ENCODE measurements around the gene DGKI. TPM values are rescaled to one million over a fixed set of nuclear protein-coding genes. Genes with fewer than 3 reads are reported as not detected.

The DGKI gene
- total RNA-seq, 1 experiment from 2014 or later: 0.55 TPM

- H3K56ac ChIP-seq (ENCODE audit: insufficient read length, low read depth, low read length): no peak overlapping the region
- peak; percentile 28 for DNase-seq
- Mint-ChIP-seq H3K27me3 (ENCODE audit: low read depth) (no peaks in the 10 kb centered on the region), H3K4me1 (peaks cover 10 to 14% of the 10 kb centered on the region in 2 experiments), H3K4me3 (no peak overlapping the region), H3K36me3 (ENCODE audit: insufficient read depth in 1 of 3, low read depth in 3 of 3) (no peaks in the 10 kb centered on the region), H3K9me3 (no peaks in the 10 kb centered on the region), H3K27ac (no peak overlapping the region)
- no peaks in the 10 kb centered on the region for H3K79me1 ChIP-seq (ENCODE audit: insufficient read depth, low read depth, low read length, poor library complexity, severe bottlenecking)
- H3K23ac ChIP-seq (ENCODE audit: insufficient read length, low read depth, low read length): no peak overlapping the region
- no peaks in the 10 kb centered on the region for H3K9me3 ChIP-seq (ENCODE audit: control insufficient read depth, low read depth, low read length)
- no peaks in the 10 kb centered on the region for H4K20me1 ChIP-seq (ENCODE audit: control insufficient read depth, insufficient read depth, insufficient read length)
- peak overlapping the region; percentile 52 for H3K4me2 ChIP-seq (ENCODE audit: insufficient read depth, insufficient read length, low read length)
- no peak overlapping the region for H3K9ac ChIP-seq (ENCODE audit: extremely low read depth, insufficient read length, low read length)
- no peak overlapping the region for H3K27ac ChIP-seq (ENCODE audit: insufficient read length, low read depth, low read length)
- H4K91ac ChIP-seq (ENCODE audit: insufficient read length, low read depth, low read length): no peak overlapping the region
- no peak overlapping the region for H2AK5ac ChIP-seq (ENCODE audit: insufficient read length, low read length)
- H2BK5ac ChIP-seq (ENCODE audit: insufficient read length, low read length): no peak overlapping the region
- H3K14ac ChIP-seq (ENCODE audit: insufficient read depth, low read length): no peak overlapping the region
- H2BK12ac ChIP-seq (ENCODE audit: insufficient read length, low read depth, low read length): no peak overlapping the region
- no peak overlapping the region for H2AFZ ChIP-seq (ENCODE audit: low read length)
- WGBS (ENCODE audit: extremely low coverage, insufficient read length, low lambda C conversion rate): no CpG with 5 or more reads among the region's 2 CpGs
- no peaks in the 10 kb centered on the region for H3K79me2 ChIP-seq (ENCODE audit: insufficient read depth, low read length)
- peaks cover 5% of the 10 kb centered on the region for H3K4me1 ChIP-seq (ENCODE audit: insufficient read depth, low read length)
- H3K4ac ChIP-seq (ENCODE audit: low read depth, low read length): no peak overlapping the region
- TF ChIP-seq, protein P1, sequence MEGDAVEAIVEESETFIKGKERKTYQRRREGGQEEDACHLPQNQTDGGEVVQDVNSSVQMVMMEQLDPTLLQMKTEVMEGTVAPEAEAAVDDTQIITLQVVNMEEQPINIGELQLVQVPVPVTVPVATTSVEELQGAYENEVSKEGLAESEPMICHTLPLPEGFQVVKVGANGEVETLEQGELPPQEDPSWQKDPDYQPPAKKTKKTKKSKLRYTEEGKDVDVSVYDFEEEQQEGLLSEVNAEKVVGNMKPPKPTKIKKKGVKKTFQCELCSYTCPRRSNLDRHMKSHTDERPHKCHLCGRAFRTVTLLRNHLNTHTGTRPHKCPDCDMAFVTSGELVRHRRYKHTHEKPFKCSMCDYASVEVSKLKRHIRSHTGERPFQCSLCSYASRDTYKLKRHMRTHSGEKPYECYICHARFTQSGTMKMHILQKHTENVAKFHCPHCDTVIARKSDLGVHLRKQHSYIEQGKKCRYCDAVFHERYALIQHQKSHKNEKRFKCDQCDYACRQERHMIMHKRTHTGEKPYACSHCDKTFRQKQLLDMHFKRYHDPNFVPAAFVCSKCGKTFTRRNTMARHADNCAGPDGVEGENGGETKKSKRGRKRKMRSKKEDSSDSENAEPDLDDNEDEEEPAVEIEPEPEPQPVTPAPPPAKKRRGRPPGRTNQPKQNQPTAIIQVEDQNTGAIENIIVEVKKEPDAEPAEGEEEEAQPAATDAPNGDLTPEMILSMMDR (conservative IDR thresholded peaks at IDR 0.05): no peak
- H3K18ac ChIP-seq (ENCODE audit: insufficient read length, low read depth, low read length): no peak overlapping the region
- H2BK120ac ChIP-seq (ENCODE audit: low read depth, low read length, poor library complexity, severe bottlenecking): no peak overlapping the region
- no peak overlapping the region for H2BK20ac ChIP-seq (ENCODE audit: low read depth, low read length, poor library complexity, severe bottlenecking)
- H3K23me2 ChIP-seq (ENCODE audit: insufficient read length, low read depth, low read length, poor library complexity, severe bottlenecking): peaks cover 6% of the 10 kb centered on the region
- no peak overlapping the region for H4K5ac ChIP-seq (ENCODE audit: insufficient read length, low read depth, low read length)
- H3K27me3 ChIP-seq (ENCODE audit: insufficient read depth, low read length): no peaks in the 10 kb centered on the region
- no peak overlapping the region for H4K8ac ChIP-seq (replicated peaks; ENCODE audit: insufficient read length, low read depth, low read length)
- H2BK15ac ChIP-seq (ENCODE audit: low read depth, low read length): no peak overlapping the region
- H3T11ph ChIP-seq (ENCODE audit: low read length): no peak overlapping the region
Observed at GRCh38 chr7:137403353-137403695, 443.4 kb downstream of the DGKI start.
